Measurements from ENCODE around the gene LARP6.

LARP6 gene

DNA sequence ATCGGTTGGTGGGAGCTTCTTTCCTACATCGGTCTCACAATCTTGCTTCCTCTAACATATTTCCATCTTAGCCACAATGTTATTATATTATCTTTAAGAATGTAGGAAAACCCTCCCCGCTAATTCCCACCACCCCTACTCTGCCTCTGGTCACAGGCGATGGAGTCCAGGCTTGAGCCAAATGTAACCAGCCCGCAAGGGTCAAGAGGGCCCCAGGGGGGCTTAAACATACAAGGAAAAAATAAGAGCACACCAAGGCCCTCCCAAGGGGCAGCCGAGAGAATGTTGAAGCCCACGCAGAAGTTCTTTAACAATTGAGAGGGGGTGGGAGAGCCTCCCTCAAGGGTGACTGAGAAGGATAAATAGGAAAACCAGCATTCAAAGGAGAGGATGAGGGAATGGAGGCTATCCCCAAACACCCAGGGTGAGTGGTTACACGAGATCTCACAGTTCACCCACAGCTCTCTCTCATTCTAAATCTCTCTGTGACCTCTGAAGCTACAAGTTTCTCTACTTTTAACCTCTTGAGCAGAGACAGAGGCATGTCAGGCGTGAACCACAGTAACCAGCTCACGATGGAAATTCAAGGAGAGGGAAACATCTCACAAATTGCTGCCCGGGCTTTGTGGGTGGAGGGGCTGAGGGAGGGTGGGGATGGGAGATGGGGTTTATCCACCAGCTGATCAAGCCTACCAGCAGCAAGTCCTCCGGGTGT lies 59.2 kb downstream of the LARP6 start:
- no peak for DNase-seq (ENCODE audit: low read depth in 2 of 2)

DNA sequence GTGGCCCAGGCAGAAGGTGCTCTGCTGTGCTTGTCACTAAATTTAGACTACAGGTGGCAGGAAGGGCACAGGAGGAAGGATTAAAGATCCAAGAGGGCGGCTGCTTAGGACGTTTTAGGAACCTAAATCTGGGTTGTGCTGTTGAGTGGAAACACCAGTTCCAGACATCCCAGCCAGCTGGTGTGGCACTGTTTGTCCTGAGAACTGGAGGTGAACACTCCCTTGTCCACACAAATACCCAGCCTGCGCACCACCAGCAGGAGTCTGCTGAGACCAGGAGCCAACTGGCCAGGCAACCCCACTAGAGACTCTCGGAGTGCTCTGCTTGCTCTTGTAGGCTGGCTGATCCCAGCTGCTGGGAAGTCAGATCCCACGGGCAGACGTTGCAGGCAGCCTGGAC lies 60.3 kb downstream of the LARP6 start:
- DNase-seq (ENCODE audit: low read depth in 2 of 2) = no peak

DNA sequence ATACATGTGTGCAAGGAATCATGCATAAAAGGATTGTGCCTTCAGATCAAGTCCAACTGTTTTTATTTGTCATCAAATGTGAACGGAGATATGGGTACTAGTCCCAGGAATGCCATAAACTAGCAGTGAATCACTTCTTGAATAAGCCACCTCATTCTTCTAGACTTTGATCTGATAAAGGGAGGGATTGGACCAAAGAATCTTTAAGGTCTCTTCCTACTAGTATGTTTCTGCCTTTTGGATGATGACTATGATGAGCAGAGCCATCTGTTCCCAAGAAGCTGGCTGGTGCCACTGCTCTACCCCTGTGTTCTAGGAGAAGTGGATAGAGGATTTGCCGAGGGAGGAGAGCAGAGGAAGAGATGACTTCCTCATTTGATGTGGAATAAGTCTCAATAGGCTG lies 61.8 kb downstream of the LARP6 start:
- no peak for DNase-seq (ENCODE audit: low read depth in 2 of 2)

DNA sequence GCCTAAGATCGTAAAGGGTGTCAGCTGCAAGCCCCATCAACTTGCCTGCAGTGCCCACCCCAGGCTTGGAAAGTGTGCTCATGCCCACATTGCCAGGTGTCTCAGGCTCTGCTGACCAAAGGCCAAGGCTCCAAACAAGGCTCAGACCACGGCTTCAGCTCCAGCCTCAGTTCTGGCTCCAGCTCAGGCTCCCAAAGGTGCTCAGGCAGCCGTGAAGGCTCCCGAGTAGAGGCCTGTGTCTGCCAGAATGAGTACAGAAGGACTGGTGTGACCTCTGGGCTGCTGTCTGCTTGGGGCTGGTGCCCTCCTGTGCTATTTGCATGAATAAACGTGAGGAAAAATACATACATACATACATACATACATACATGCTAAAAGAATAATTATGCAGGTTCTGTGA lies 62.7 kb downstream of the LARP6 start:
- no peak for DNase-seq (ENCODE audit: low read depth in 2 of 2)

DNA sequence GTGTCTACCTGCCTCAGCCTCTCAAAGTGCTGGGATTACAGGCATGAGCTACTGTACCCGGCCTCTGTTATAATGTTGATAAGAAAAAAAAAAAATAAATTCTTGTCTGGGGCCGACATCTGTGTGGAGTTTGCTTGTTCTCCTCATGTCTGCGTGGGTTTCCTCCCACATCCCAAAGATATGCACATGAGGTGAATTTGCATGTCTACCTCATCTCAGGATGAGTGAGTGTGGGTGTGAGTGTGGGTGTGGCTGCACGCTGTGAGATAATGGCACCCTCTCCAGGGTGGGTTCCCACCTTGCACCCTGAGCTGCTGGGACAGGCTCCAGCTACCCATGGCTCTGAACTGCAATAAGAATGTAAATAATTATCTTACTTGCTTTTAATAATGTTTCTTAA lies 64.7 kb downstream of the LARP6 start:
- no peak for DNase-seq (ENCODE audit: low read depth in 2 of 2)

DNA sequence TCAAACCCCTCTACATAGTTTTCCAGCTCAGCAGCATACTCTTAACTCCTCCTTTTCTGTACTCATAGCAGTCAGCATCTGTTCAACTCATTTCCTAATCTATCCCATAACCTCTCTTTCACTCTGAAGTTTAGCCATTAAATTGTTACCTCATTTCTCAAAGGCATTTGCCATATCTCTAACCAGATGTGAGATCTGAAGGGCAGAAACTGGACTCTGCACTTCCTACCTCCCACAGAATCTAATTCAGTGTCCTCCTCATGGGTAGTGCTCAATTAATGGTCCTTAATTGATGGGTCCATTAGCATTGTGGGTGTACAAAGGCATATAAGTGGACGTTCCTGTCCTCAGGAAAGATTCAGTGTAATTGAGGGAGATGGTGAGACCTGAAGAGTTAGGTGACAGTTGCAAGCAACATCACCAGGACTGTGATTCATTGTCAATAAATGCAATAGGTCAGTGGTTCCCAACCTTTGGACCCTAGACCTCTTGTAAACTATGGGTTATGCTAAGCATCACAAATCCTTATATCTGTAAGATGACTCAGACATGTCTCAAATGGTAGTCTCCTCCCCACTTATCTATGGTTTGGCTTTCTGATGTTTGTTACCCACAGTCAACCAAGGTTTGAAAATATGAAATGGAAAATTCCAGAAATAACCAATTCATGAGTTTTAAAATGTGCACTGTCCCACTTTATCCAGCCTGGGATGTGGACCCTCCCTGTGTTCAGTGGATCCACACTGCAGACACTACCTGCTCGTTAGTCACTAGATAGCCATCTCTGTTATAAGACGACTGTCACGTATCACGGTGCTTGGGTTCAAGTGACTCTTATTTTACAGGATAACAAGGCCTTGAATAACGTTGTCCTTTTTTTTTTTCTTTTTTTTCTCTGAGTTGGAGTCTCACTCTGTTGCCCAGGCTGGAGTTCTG lies 65.6 kb downstream of the LARP6 start:
- DNase-seq (ENCODE audit: low read depth in 2 of 2) = no peak

DNA sequence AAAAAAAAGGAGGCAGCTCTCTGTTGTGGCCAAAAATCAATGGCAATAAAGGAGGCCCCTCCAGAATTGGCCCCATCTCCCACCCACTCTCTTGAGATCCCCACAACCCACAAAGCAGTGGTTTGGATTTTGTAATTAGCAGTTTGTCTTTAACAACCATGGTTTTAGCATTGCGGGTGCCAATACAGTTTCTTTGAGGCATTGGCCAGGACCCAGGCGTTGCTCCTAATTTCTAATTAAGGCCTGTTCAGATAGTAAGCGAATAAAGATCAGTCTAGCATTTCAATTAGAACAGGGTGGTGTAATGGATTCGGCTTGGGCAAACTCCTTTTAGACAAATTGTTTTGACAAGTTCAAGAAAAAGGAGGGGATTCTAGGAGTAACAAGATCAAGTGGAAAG lies 67.0 kb downstream of the LARP6 start:
- DNase-seq (ENCODE audit: low read depth in 2 of 2) = no peak

DNA sequence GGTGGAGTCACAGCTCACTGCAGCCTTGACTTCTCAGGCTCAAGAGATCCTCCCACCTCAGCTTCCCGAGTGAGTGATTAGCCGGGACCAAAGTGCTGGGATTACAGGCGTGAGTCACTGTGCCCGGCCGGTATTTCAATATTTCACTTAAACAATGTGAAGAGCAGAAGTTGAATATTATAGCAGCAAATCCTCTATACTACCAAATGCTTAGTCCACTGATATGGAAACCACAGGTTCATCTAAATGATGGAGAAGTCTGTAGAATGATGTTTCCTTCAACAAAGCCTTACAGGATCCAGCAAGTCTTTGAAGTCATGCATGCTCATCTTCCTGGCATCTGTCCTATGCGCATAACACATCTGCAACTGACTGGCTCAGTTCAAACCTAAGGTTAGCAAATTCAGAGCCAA lies 70.3 kb downstream of the LARP6 start:
- no peak for DNase-seq (ENCODE audit: low read depth in 2 of 2)

DNA sequence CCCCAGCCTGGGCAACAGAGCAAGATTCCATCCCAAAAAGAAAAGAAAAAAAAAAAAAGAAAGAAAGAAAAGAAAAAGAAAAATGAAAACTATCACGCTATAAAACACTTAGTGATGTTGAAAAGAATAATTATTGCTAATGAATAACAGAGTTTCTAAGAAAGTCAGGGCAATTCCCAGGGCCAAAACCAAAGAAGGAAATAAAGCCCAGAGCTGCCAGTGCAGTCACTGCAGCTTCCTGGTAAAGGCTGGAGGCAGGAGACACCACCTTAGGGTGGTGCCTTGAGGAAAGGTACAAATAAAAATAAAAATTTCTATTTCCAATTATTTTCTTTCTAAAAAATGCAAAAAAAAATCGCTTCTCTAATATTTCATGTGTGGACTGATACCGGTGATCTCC lies 70.9 kb downstream of the LARP6 start:
- DNase-seq (ENCODE audit: low read depth in 2 of 2) = no peak

DNA sequence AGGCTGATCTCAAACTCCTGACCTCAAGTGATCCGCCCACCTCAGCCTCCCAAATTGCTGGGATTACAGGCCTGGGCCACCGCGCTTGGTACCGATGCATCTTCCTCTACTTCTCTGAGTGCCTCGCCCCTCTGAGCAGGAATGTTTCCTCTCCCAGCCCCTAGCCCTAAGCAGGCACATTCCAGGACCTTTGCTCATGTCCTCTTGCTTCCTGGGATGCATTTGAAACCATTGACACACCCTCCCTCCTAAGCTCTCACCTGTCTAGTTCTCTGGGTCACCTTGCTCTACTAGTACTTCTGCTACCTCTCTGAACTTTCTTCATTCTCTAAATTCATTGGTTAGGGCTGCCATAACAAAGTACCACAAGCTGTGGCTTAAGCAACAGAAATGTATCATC lies 72.7 kb downstream of the LARP6 start:
- DNase-seq (ENCODE audit: low read depth in 2 of 2) = no peak
